ENCODE results near the gene CORO2B.

DNA sequence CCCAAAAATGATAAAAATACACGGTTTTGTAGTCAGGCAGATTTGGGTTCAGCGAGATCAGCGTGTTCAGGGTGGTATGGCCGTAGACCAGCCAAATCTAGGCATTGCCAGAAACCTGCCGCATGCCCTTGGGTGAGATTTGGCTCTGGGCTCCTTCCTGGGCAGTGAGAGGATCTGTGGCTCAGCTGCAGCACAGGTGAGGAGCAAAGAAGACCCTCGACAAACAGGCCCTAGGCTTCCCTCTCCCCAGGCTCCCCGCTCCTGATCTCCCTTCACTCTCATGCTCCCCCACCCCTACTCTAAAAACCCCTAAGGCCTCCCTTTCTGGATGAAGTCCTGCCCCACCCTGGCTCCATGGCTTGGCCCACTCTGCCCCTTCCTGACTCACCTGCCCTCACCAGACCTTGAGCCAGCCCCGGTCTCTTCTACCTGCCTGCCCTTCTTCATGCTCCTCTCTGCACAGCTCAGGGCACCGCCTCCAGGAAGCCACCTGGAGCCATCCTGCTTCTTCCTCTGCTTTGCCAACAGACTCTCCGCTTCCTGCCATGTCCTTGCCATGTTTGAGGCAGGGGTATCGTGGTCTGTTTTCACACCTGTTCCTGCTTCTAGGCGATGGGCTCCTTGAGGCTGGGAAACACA is 88.1 kb downstream of the CORO2B start:
- TF ChIP-seq EZH2 (IDR thresholded peaks at IDR 0.05) (no peak), FOXP2 (optimal IDR thresholded peaks at IDR 0.05; ENCODE audit: control extremely low read depth, extremely low read length, insufficient read depth) (no peak), POLR2AphosphoS5 (IDR thresholded peaks at IDR 0.05; ENCODE audit: borderline replicate concordance, low read depth, low read length) (no peak)

Data from SK-N-MC (cell line).